HG03460 (cell line): ENCODE measurements around the gene P4HA2.

ENCODE experiments used
- ATAC-seq: cut with Tn5 transposase; IDR thresholded peaks from one replicate; pipeline ENCODE4 v1.9.1; 2021; ENCODE audit not compliant: unreplicated experiment

Gene P4HA2

GRCh38 chr5:132253008-132253441 lies 25.4 kb upstream of the P4HA2 start:
- ATAC-seq = no peak

GRCh38 chr5:132251220-132251725 lies 23.6 kb upstream of the P4HA2 start:
- no peak for ATAC-seq

GRCh38 chr5:132250547-132250946 lies 22.9 kb upstream of the P4HA2 start:
- no peak for ATAC-seq

GRCh38 chr5:132246806-132247205 lies 19.2 kb upstream of the P4HA2 start:
- ATAC-seq = no peak

- ATAC-seq = no peak
Observed at GRCh38 chr5:132245593-132245992, 17.9 kb upstream of the P4HA2 start.

GRCh38 chr5:132243366-132243977 lies 15.8 kb upstream of the P4HA2 start:
- no peak for ATAC-seq

GRCh38 chr5:132239776-132240175 lies 12.1 kb upstream of the P4HA2 start:
- no peak for ATAC-seq

- no peak for ATAC-seq
Observed at GRCh38 chr5:132238901-132239500, 11.3 kb upstream of the P4HA2 start.

- ATAC-seq = no peak
Observed at GRCh38 chr5:132238169-132238744, 10.6 kb upstream of the P4HA2 start.

GRCh38 chr5:132237670-132238069 lies 10.0 kb upstream of the P4HA2 start:
- no peak for ATAC-seq

- ATAC-seq = no peak
Observed at GRCh38 chr5:132237141-132237540, 9.5 kb upstream of the P4HA2 start.

GRCh38 chr5:132235340-132235739 lies 7.7 kb upstream of the P4HA2 start:
- ATAC-seq = no peak

- ATAC-seq = no peak
Observed at GRCh38 chr5:132234684-132235062, 7.0 kb upstream of the P4HA2 start.

- no peak for ATAC-seq
Observed at GRCh38 chr5:132233811-132234683, 6.4 kb upstream of the P4HA2 start.

GRCh38 chr5:132233081-132233480 lies 5.4 kb upstream of the P4HA2 start:
- ATAC-seq = no peak

- ATAC-seq = no peak
Observed at GRCh38 chr5:132232465-132232864, 4.8 kb upstream of the P4HA2 start.

- no peak for ATAC-seq
Observed at GRCh38 chr5:132230871-132231270, 3.2 kb upstream of the P4HA2 start.

GRCh38 chr5:132229236-132229635 lies 1.6 kb upstream of the P4HA2 start:
- ATAC-seq = no peak

- ATAC-seq = no peak
Observed at GRCh38 chr5:132228241-132229035, 785 bp upstream of the P4HA2 start.

GRCh38 chr5:132227235-132227484 lies 493 bp downstream of the P4HA2 start:
- no peak for ATAC-seq
